Measurements from ENCODE around the gene BTBD6.

The BTBD6 gene

GRCh38 chr14:105208738-105209075 lies 39.6 kb upstream of the BTBD6 start:
- H3K9me3 ChIP-seq (ENCODE audit: insufficient read depth, low read length, severe bottlenecking) = no peaks in the 10 kb centered on the region
- no peak overlapping the region for H3K9ac ChIP-seq (ENCODE audit: low read depth, low read length)
- no peak overlapping the region for H3K4me2 ChIP-seq (ENCODE audit: insufficient read depth, low read length)
- no peak overlapping the region for H3K4me3 ChIP-seq (ENCODE audit: low read depth in 1 of 2, low read length in 2 of 2)
- no peaks in the 10 kb centered on the region for H3K27me3 ChIP-seq (ENCODE audit: insufficient read depth, low read length, poor library complexity)
- no peak for TF ChIP-seq EZH2 (IDR thresholded peaks at IDR 0.05; ENCODE audit: borderline replicate concordance, low read depth, low read length, severe bottlenecking)
- TF ChIP-seq, protein P1, sequence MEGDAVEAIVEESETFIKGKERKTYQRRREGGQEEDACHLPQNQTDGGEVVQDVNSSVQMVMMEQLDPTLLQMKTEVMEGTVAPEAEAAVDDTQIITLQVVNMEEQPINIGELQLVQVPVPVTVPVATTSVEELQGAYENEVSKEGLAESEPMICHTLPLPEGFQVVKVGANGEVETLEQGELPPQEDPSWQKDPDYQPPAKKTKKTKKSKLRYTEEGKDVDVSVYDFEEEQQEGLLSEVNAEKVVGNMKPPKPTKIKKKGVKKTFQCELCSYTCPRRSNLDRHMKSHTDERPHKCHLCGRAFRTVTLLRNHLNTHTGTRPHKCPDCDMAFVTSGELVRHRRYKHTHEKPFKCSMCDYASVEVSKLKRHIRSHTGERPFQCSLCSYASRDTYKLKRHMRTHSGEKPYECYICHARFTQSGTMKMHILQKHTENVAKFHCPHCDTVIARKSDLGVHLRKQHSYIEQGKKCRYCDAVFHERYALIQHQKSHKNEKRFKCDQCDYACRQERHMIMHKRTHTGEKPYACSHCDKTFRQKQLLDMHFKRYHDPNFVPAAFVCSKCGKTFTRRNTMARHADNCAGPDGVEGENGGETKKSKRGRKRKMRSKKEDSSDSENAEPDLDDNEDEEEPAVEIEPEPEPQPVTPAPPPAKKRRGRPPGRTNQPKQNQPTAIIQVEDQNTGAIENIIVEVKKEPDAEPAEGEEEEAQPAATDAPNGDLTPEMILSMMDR (IDR thresholded peaks at IDR 0.05; ENCODE audit: borderline replicate concordance, extremely low read depth, low read length, poor library complexity, severe bottlenecking) = no peak
- H4K20me1 ChIP-seq (ENCODE audit: insufficient read depth, low read length) = peaks cover 30% of the 10 kb centered on the region
- peaks cover 37% of the 10 kb centered on the region for H3K36me3 ChIP-seq (ENCODE audit: insufficient read depth, low read length)
- ATAC-seq (ENCODE audit: insufficient read depth, low read depth) = no peak
- H3K27ac ChIP-seq (ENCODE audit: low read length) = no peak overlapping the region
- no peak overlapping the region for H2AFZ ChIP-seq (ENCODE audit: low read depth, low read length)
- DNase-seq = no peak
- H3K4me1 ChIP-seq (ENCODE audit: insufficient read depth, low read length) = no peaks in the 10 kb centered on the region
- H3K79me2 ChIP-seq (ENCODE audit: insufficient read depth, low read length) = no peaks in the 10 kb centered on the region

DNA sequence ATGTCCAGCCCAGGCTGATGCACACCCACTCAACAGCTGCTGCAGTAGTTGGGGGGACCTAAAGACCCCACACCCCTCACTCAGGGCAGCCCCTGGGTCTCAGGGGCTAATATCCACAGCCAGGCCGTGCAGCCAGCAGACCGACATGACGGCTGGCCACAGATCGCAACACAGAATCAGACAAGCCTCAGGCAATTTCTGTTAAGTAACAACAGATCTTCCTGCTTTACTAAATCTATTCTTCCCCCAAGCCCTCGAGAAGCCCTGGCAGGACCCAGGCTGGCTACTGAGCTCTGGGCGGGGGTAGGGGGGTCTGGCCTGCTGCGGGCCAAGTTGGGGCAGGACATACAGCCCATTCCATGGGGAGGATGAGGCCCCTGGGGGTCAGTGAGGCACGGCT lies 39.2 kb upstream of the BTBD6 start:
- Histone ChIP-seq H3K9ac (ENCODE audit: low read depth, low read length) (no peak overlapping the region), H3K4me2 (ENCODE audit: insufficient read depth, low read length) (no peak overlapping the region), H3K36me3 (ENCODE audit: insufficient read depth, low read length) (peaks cover 41% of the 10 kb centered on the region), H3K79me2 (ENCODE audit: insufficient read depth, low read length) (no peaks in the 10 kb centered on the region), H3K4me3 (ENCODE audit: low read depth in 1 of 2, low read length in 2 of 2) (no peak overlapping the region), H3K9me3 (ENCODE audit: insufficient read depth, low read length, severe bottlenecking) (no peaks in the 10 kb centered on the region), H3K4me1 (ENCODE audit: insufficient read depth, low read length) (no peaks in the 10 kb centered on the region), H4K20me1 (ENCODE audit: insufficient read depth, low read length) (peaks cover 34% of the 10 kb centered on the region), H3K27me3 (ENCODE audit: insufficient read depth, low read length, poor library complexity) (no peaks in the 10 kb centered on the region), H2AFZ (ENCODE audit: low read depth, low read length) (no peak overlapping the region), H3K27ac (ENCODE audit: low read length) (no peak overlapping the region)
- TF ChIP-seq EZH2 (IDR thresholded peaks at IDR 0.05; ENCODE audit: borderline replicate concordance, low read depth, low read length, severe bottlenecking) = no peak
- TF ChIP-seq, protein P1 (IDR thresholded peaks at IDR 0.05; ENCODE audit: borderline replicate concordance, extremely low read depth, low read length, poor library complexity, severe bottlenecking) = no peak
- ATAC-seq (ENCODE audit: insufficient read depth, low read depth) = no peak
- DNase-seq = no peak

DNA sequence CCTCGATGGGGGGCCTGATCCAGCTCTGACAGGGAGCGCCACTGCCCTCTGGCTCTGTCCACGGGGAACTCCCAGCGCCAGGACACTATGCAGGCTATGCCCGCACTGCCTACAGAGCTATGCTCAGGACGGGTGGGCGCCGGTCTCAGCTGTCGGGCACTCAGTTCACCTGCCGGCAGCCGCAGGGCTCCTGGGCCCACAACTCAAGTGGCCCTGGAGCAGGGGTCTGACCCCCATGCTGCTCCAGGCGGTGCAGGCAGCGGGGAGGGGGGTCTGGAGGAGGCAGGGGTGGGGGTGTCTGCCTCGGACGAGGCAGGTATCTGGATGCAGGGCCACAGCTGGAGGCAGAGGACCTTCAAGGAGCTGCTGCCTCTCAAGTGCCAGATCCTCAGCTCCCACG lies 38.7 kb upstream of the BTBD6 start:
- Histone ChIP-seq H3K36me3 (ENCODE audit: insufficient read depth, low read length) (peaks cover 46% of the 10 kb centered on the region), H2AFZ (ENCODE audit: low read depth, low read length) (no peak overlapping the region), H3K27me3 (ENCODE audit: insufficient read depth, low read length, poor library complexity) (no peaks in the 10 kb centered on the region), H4K20me1 (ENCODE audit: insufficient read depth, low read length) (peaks cover 37% of the 10 kb centered on the region), H3K4me3 (ENCODE audit: low read depth in 1 of 2, low read length in 2 of 2) (no peak overlapping the region), H3K27ac (ENCODE audit: low read length) (no peak overlapping the region), H3K4me2 (ENCODE audit: insufficient read depth, low read length) (no peak overlapping the region), H3K9ac (ENCODE audit: low read depth, low read length) (no peak overlapping the region), H3K79me2 (ENCODE audit: insufficient read depth, low read length) (no peaks in the 10 kb centered on the region), H3K9me3 (ENCODE audit: insufficient read depth, low read length, severe bottlenecking) (no peaks in the 10 kb centered on the region), H3K4me1 (ENCODE audit: insufficient read depth, low read length) (no peaks in the 10 kb centered on the region)
- no peak for ATAC-seq (ENCODE audit: insufficient read depth, low read depth)
- DNase-seq = no peak
- TF ChIP-seq, protein P1 (IDR thresholded peaks at IDR 0.05; ENCODE audit: borderline replicate concordance, extremely low read depth, low read length, poor library complexity, severe bottlenecking) = no peak
- no peak for TF ChIP-seq EZH2 (IDR thresholded peaks at IDR 0.05; ENCODE audit: borderline replicate concordance, low read depth, low read length, severe bottlenecking)
